AG04450 (cell line): ENCODE data around the gene SEC24D. TPM values are rescaled to one million over a fixed set of nuclear protein-coding genes. Genes with fewer than 3 reads are reported as not detected.
"Not testable (repeated sequence)": the region's sequence is repeated elsewhere in the genome, so short reads cannot be mapped to it uniquely, and the experiment has no call there.

Source experiments
- CTCF ChIA-PET: fragments of 300-600, 350-600 bp; formaldehyde crosslinking; extraction: SDS; loops from one replicate; lab custom pipeline; 2022; ENCODE audit warnings: antibody characterized with exemption, inconsistent platforms; lab: Charles Lee
- POLR2A ChIA-PET: fragments of 350-600 bp; formaldehyde crosslinking; extraction: SDS; loops from one replicate; lab custom pipeline; 2021; ENCODE audit warnings: antibody characterized with exemption, inconsistent platforms; lab: Yijun Ruan, JAX
- DNase-seq: peaks from one replicate; pipeline ENCODE4 v3.0.0-alpha.2; 2011; ENCODE audit warnings: low read depth, low spot score
- H3K27ac ChIP-seq: one replicate; pipeline ENCODE4 v1.5.1; 2012; ENCODE audit warnings: low read depth, low read length, control low read depth
- H3K27me3 ChIP-seq: one replicate; pipeline ENCODE4 v1.6.0; 2012; ENCODE audit warnings: low read length; ENCODE audit not compliant: control insufficient read depth, insufficient read depth
- H3K4me3 ChIP-seq: 2 replicates; pipeline ENCODE4 v1.5.1; 2011; ENCODE audit warnings: mild to moderate bottlenecking, low read depth, low read length, control low read depth
- H3K9me3 ChIP-seq: 2 replicates; pipeline ENCODE4 v1.5.1; 2012; ENCODE audit warnings: low read length; ENCODE audit not compliant: control insufficient read depth, insufficient read depth
- polyA plus RNA-seq: library from polyadenylated mRNA; depleted of rRNA; stranded (reverse); fragments of >200 nt; gene quantifications from 2 replicates; pipeline ENCODE4 v1.2.3, GENCODE V29; 2011
- TF ChIP-seq, protein P1 (sequence below): IDR thresholded peaks from 2 replicates; pipeline ENCODE4 v1.5.1; 2011; ENCODE audit warnings: low read depth, low read length, control low read depth, inconsistent platforms

SEC24D gene
- polyA plus RNA-seq, 1 experiment = 113 TPM

DNA sequence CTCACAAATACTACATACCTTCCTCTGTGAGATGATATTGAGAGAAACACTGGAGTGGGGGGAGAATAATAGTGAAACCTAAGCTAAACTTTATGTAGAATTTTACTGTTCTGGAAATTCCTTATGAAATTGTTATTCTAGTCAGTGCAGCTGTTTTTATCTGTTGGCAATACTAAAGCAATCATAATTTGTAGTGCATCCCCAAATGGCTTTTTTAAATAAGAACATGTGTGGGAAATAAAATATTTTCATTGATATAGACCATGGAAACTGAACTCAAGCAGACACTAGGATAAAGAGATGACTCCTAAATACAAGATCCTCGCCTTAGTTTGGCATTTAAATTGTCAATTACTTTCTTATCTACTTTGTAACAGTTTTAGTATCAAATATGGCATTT is 51.1 kb downstream of the SEC24D start:
- DNase-seq = no peak
- Histone ChIP-seq H3K4me3 (no peak overlapping the region), H3K27ac (no peak overlapping the region), H3K9me3 (peaks cover 2% of the 10 kb centered on the region; the same call in 1 of the 2 replicates), H3K27me3 (no peaks in the 10 kb centered on the region)
- ChIA-PET CTCF (interaction anchor here (1.3 to 1.9 kb wide), 2 partner anchors 11 to 13 kb away, joined by 3 to 11 read pairs; no protein-coding TSS in a partner anchor), POLR2A (no interaction called here)
- TF ChIP-seq, protein P1, sequence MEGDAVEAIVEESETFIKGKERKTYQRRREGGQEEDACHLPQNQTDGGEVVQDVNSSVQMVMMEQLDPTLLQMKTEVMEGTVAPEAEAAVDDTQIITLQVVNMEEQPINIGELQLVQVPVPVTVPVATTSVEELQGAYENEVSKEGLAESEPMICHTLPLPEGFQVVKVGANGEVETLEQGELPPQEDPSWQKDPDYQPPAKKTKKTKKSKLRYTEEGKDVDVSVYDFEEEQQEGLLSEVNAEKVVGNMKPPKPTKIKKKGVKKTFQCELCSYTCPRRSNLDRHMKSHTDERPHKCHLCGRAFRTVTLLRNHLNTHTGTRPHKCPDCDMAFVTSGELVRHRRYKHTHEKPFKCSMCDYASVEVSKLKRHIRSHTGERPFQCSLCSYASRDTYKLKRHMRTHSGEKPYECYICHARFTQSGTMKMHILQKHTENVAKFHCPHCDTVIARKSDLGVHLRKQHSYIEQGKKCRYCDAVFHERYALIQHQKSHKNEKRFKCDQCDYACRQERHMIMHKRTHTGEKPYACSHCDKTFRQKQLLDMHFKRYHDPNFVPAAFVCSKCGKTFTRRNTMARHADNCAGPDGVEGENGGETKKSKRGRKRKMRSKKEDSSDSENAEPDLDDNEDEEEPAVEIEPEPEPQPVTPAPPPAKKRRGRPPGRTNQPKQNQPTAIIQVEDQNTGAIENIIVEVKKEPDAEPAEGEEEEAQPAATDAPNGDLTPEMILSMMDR = no peak

DNA sequence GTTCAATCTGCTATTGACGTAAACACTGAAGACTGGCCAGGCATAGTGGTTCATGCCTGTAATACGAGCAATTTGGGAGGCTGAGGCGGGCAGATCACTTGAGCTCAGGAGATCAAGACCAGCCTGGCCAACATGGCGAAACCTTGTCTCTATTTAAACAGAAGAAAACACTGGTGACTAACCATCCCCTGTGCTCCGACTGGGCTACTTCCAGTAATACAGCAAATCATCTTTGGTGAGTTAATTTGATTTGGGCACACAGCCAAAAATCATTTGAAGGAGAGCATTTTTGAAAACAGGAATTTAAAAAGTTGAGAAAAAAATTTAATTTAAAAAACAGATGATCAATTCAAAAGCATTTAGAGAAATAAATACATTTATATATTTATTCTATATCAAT is 52.0 kb downstream of the SEC24D start:
- Histone ChIP-seq H3K27ac (no peak overlapping the region), H3K4me3 (no peak overlapping the region), H3K9me3 (peaks cover 2% of the 10 kb centered on the region; the same call in 1 of the 2 replicates), H3K27me3 (no peaks in the 10 kb centered on the region)
- TF ChIP-seq, protein P1 = no peak
- ChIA-PET POLR2A (no interaction called here), CTCF (interaction anchor here (0.5 kb wide), 1 partner anchor 12 kb away, joined by 4 read pairs; no protein-coding TSS in a partner anchor)
- DNase-seq = no peak

DNA sequence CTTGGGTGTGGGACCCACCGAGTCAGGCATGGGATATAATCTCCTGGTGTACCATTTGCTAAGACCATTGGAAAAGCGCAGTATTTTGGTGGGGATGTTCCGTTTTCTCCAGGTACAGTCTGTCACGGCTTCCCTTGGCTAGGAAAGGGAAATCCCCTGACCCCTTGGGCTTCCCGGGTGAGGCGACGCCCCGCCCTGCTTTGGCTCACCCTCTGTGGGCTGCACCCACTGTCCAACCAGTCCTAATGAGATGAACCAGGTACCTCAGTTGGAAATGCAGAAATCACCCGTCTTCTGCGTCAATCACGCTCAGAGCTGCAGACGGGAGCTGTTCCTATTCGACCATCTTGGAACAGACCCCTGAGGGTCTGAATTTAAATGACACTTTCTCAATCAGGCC is 53.0 kb downstream of the SEC24D start:
- H3K27ac ChIP-seq, H3K9me3 ChIP-seq, POLR2A ChIA-PET, DNase-seq, H3K4me3 ChIP-seq, H3K27me3 ChIP-seq: not testable (repeated sequence)
- CTCF ChIA-PET = interaction anchor here (1.6 kb wide), 1 partner anchor 11 kb away, joined by 3 read pairs; no protein-coding TSS in a partner anchor

DNA sequence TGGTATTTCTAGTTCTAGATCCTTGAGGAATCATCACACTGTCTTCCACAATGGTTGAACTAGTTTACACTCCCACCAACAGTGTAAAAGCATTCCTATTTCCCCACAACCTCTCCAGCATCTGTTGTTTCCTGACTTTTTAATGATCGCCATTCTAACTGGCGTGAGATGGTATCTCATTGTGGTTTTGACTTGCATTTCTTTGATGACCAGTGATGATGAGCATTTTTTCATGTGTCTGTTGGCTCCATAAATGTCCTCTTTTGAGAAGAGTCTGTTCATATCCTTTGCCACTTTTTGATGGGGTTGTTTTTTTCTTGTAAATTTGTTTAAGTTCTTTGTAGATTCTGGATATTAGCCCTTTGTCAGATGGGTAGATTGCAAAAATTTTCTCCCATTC is 58.3 kb downstream of the SEC24D start:
- H3K9me3 ChIP-seq, CTCF ChIA-PET, H3K27ac ChIP-seq, H3K27me3 ChIP-seq, POLR2A ChIA-PET, H3K4me3 ChIP-seq, DNase-seq: not testable (repeated sequence)

DNA sequence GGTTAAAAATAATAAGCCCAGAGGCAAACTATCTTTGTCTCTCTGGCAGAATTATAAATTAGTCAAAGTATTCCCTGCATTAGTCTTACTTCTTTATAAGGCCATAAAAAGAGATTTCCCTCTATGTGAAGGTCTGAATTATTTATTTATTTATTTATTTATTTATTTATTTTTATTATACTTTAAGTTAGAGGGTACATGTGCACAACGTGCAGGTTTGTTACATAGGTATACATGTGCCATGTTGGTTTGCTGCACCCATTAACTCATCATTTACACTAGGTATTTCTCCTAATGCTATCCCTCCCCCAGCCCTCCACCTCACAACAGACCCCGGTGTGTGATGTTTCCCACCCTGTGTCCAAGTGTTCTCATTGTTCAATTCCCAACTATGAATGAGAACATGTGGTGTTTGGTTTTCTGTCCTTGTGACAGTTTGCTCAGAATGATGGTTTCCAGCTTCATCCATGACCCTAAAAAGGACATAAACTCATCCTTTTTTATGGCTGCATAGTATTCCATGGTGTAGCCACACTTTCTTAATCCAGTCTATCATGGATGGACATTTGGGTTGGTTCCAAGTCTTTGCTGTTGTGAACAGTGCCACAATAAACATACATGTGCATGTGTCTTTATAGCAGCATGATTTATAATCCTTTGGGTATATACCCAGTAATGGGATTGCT is 58.8 kb downstream of the SEC24D start:
- POLR2A ChIA-PET, H3K9me3 ChIP-seq, H3K27me3 ChIP-seq, H3K27ac ChIP-seq, H3K4me3 ChIP-seq, DNase-seq: not testable (repeated sequence)
- CTCF ChIA-PET = interaction anchor here (1.6 kb wide), 1 partner anchor 113 kb away, joined by 3 read pairs; no protein-coding TSS in a partner anchor

DNA sequence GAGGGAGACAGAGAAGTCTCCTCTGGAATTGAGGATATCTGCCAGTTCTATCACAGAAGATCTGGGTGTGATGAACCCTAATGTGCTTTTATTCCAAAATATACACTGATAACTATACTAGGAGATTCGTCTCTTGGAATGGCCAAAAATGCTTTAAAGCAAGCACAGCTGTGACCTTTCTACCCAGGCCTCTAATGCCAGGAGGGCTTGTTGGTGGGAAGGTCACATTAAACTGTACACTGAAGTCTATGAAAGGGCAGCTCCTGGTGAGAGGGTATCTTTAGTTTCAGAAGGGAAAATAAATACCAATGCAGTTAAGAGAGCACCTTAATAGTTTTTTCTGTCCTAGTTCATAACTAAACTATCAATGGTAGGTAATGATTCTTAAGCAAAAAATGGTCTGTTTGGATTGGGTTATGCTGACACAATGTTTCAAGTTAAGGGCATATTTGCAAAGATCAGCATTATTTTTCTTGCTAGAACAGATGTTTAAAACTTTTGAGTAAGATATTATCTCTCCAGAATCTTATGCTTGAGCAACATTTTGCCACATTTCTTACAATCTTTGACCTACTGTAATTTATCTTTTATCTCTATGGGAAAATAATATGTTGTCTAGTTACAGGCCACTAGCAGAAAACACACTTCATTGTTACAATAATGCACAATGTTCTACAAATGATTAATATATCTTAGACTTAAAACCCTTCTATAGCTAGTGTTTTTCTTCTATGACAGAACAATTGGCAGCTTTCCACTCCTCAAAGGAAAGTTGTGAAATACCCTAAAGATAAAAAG is 59.6 kb downstream of the SEC24D start:
- TF ChIP-seq, protein P1 = no peak
- DNase-seq = no peak
- Histone ChIP-seq H3K27ac (no peak overlapping the region), H3K9me3 (no peaks in the 10 kb centered on the region), H3K4me3 (no peak overlapping the region), H3K27me3 (no peaks in the 10 kb centered on the region)
- ChIA-PET CTCF (interaction anchor here (1.6 to 10.0 kb wide), 2 partner anchors 114 to 194 kb away, joined by 3 to 116 read pairs; no protein-coding TSS in a partner anchor), POLR2A (no interaction called here)
